ENCODE measurements around the gene RASGRF2. TPM values are rescaled to one million over a fixed set of nuclear protein-coding genes. Genes with fewer than 3 reads are reported as not detected.

RASGRF2 gene
- total RNA-seq, 1 donor from 2014 or later: 0.92 TPM

- no peak for DNase-seq (ENCODE audit: low spot score)
- no peaks in the 10 kb centered on the region for H3K36me3 Mint-ChIP-seq (ENCODE audit: low read depth)
These were observed 244.0 kb downstream of the RASGRF2 start for GRCh38 chr5:81204205-81204604.

GRCh38 chr5:81205058-81205457 is 244.9 kb downstream of the RASGRF2 start:
- H3K4me1 Mint-ChIP-seq (ENCODE audit: low read depth): no peaks in the 10 kb centered on the region
- no peaks in the 10 kb centered on the region for H3K9me3 Mint-ChIP-seq (ENCODE audit: low read depth)
- no peak overlapping the region for H3K27ac Mint-ChIP-seq (ENCODE audit: unreplicated experiment)
- no peak for DNase-seq (ENCODE audit: low spot score)
- H3K36me3 Mint-ChIP-seq (ENCODE audit: low read depth): no peaks in the 10 kb centered on the region
- H3K27me3 Mint-ChIP-seq (ENCODE audit: low read depth): no peaks in the 10 kb centered on the region
- TF ChIP-seq, protein P1, sequence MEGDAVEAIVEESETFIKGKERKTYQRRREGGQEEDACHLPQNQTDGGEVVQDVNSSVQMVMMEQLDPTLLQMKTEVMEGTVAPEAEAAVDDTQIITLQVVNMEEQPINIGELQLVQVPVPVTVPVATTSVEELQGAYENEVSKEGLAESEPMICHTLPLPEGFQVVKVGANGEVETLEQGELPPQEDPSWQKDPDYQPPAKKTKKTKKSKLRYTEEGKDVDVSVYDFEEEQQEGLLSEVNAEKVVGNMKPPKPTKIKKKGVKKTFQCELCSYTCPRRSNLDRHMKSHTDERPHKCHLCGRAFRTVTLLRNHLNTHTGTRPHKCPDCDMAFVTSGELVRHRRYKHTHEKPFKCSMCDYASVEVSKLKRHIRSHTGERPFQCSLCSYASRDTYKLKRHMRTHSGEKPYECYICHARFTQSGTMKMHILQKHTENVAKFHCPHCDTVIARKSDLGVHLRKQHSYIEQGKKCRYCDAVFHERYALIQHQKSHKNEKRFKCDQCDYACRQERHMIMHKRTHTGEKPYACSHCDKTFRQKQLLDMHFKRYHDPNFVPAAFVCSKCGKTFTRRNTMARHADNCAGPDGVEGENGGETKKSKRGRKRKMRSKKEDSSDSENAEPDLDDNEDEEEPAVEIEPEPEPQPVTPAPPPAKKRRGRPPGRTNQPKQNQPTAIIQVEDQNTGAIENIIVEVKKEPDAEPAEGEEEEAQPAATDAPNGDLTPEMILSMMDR (IDR thresholded peaks at IDR 0.05): no peak
- H3K4me3 Mint-ChIP-seq (ENCODE audit: unreplicated experiment): no peak overlapping the region

More at GRCh38 chr5:81204205-81204604, 244.0 kb downstream of the RASGRF2 start:
- H3K4me1 Mint-ChIP-seq (ENCODE audit: low read depth): no peaks in the 10 kb centered on the region
- no peaks in the 10 kb centered on the region for H3K9me3 Mint-ChIP-seq (ENCODE audit: low read depth)
- no peaks in the 10 kb centered on the region for H3K27me3 Mint-ChIP-seq (ENCODE audit: low read depth)
- no peak overlapping the region for H3K27ac Mint-ChIP-seq (ENCODE audit: unreplicated experiment)
- H3K4me3 Mint-ChIP-seq (ENCODE audit: unreplicated experiment): no peak overlapping the region
- TF ChIP-seq, protein P1 (IDR thresholded peaks at IDR 0.05): no peak

DNA sequence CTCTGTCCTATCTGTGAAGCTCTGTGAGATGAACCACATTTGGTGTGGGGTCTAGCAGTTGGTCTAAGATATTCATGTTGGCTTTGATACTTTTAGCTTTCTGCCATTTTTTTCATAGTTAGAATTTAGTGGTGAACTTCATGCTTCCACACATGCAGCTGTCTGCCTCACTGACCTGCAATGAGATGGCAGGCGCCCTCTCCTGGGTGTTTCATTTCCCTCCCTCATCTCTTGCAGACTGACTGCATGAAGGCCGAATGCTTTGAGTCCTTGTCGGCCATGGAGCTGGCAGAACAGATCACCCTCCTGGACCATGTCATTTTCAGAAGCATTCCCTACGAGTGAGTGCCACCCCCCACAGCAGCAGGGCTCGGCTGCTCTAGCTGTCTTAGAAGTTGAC is 246.8 kb downstream of the RASGRF2 start:
- no peak for DNase-seq (ENCODE audit: low spot score)
- no peaks in the 10 kb centered on the region for H3K4me1 Mint-ChIP-seq (ENCODE audit: low read depth)
- no peak overlapping the region for H3K4me3 Mint-ChIP-seq (ENCODE audit: unreplicated experiment)
- H3K27ac Mint-ChIP-seq (ENCODE audit: unreplicated experiment): no peak overlapping the region
- H3K27me3 Mint-ChIP-seq (ENCODE audit: low read depth): no peaks in the 10 kb centered on the region
- no peaks in the 10 kb centered on the region for H3K36me3 Mint-ChIP-seq (ENCODE audit: low read depth)
- TF ChIP-seq, protein P1 (IDR thresholded peaks at IDR 0.05): peak; percentile 33
- H3K9me3 Mint-ChIP-seq (ENCODE audit: low read depth): no peaks in the 10 kb centered on the region

GRCh38 chr5:81208904-81209303 is 248.7 kb downstream of the RASGRF2 start:
- H3K27ac Mint-ChIP-seq (ENCODE audit: unreplicated experiment): no peak overlapping the region
- no peaks in the 10 kb centered on the region for H3K9me3 Mint-ChIP-seq (ENCODE audit: low read depth)
- H3K4me1 Mint-ChIP-seq (ENCODE audit: low read depth): no peaks in the 10 kb centered on the region
- TF ChIP-seq, protein P1 (IDR thresholded peaks at IDR 0.05): no peak
- no peaks in the 10 kb centered on the region for H3K27me3 Mint-ChIP-seq (ENCODE audit: low read depth)
- H3K4me3 Mint-ChIP-seq (ENCODE audit: unreplicated experiment): no peak overlapping the region
- no peaks in the 10 kb centered on the region for H3K36me3 Mint-ChIP-seq (ENCODE audit: low read depth)
- no peak for DNase-seq (ENCODE audit: low spot score)

DNA sequence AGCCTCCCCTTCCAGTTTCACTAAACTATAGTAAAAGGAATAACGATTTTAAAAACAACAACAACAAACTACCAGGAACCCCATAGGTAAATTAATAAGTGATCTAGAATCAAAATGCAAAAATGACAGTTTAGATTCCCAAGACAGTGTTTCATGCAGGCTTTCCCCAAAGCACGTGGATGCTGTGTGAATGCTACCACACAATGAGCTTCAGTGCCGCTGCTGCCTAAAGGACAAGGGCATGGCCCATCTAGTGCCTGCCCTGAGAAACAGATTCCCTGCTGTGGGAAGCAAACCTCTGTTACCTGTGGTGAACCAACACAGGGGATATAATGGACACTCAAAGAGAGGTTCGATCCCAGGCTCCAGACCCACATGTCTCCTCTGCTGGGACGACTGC is 249.2 kb downstream of the RASGRF2 start:
- TF ChIP-seq, protein P1 (IDR thresholded peaks at IDR 0.05): no peak
- Mint-ChIP-seq H3K9me3 (ENCODE audit: low read depth) (no peaks in the 10 kb centered on the region), H3K4me3 (ENCODE audit: unreplicated experiment) (no peak overlapping the region), H3K36me3 (ENCODE audit: low read depth) (no peaks in the 10 kb centered on the region), H3K4me1 (ENCODE audit: low read depth) (no peaks in the 10 kb centered on the region), H3K27me3 (ENCODE audit: low read depth) (no peaks in the 10 kb centered on the region), H3K27ac (ENCODE audit: unreplicated experiment) (no peak overlapping the region)
- no peak for DNase-seq (ENCODE audit: low spot score)
